ENCODE data around the gene ANKH.

- TF ChIP-seq POLR2A (IDR thresholded peaks at IDR 0.05) (no peak), CTCF (IDR thresholded peaks at IDR 0.05) (no peak)
Measured at GRCh38 chr5:14738050-14738449, 133.5 kb downstream of the ANKH start.

All from prostate gland (tissue), 2 donors.